IMR-90 (cell line): ENCODE data around the gene GATD1.

Experiments used
- BHLHE40 ChIP-seq: fragments of 150-350 bp; IDR thresholded peaks from 2 replicates; pipeline ENCODE4 v1.6.1; 2016; ENCODE audit warnings: mild to moderate bottlenecking, low read depth, low read length
- CEBPB ChIP-seq: IDR thresholded peaks from 2 replicates; pipeline ENCODE4 v1.6.1; 2012; ENCODE audit warnings: low read depth, low read length, improper control_type of control experiment
- CTCF ChIP-seq: conservative IDR thresholded peaks from 2 replicates; pipeline ENCODE4 v1.5.1; 2012; ENCODE audit warnings: mild to moderate bottlenecking, low read depth, low read length, improper control_type of control experiment
- ELK1 ChIP-seq: fragments of 150-350 bp; IDR thresholded peaks from 2 replicates; pipeline ENCODE4 v1.6.1; 2016; ENCODE audit warnings: low read depth, mild to moderate bottlenecking, low read length, moderate library complexity, borderline replicate concordance
- FOS ChIP-seq: fragments of 150-350 bp; IDR thresholded peaks from 2 replicates; pipeline ENCODE4 v1.6.1; 2016; ENCODE audit warnings: low read depth, low read length
- MAZ ChIP-seq: IDR thresholded peaks from 2 replicates; pipeline ENCODE4 v1.6.1; 2012; ENCODE audit warnings: low read depth, mild to moderate bottlenecking, low read length, improper control_type of control experiment, moderate library complexity, borderline replicate concordance
- MXI1 ChIP-seq: IDR thresholded peaks from 2 replicates; pipeline ENCODE4 v1.6.1; 2012; ENCODE audit warnings: low read depth, mild to moderate bottlenecking, low read length, moderate library complexity, borderline replicate concordance
- NFE2L2 ChIP-seq: fragments of 150-350 bp; IDR thresholded peaks from 2 replicates; pipeline ENCODE4 v1.6.1; 2016; ENCODE audit warnings: low read depth, mild to moderate bottlenecking, low read length
- POLR2A ChIP-seq: IDR thresholded peaks from 2 replicates; pipeline ENCODE4 v1.6.1; 2012; ENCODE audit warnings: mild to moderate bottlenecking, low read depth, low read length
- RAD21 ChIP-seq: IDR thresholded peaks from 2 replicates; pipeline ENCODE4 v1.6.1; 2012; ENCODE audit warnings: low read length, improper control_type of control experiment
- RFX5 ChIP-seq: IDR thresholded peaks from 2 replicates; pipeline ENCODE4 v1.8.0; 2012; ENCODE audit warnings: low read depth, mild to moderate bottlenecking, low read length, moderate library complexity
- SMC3 ChIP-seq: fragments of 150-350 bp; IDR thresholded peaks from 2 replicates; pipeline ENCODE4 v1.6.1; 2016; ENCODE audit warnings: low read depth, mild to moderate bottlenecking, antibody characterized with exemption, low read length, moderate library complexity
- TF ChIP-seq, protein P1 (sequence below): fragments of 150-350 bp; IDR thresholded peaks from 2 replicates; pipeline ENCODE4 v1.6.1; 2017; ENCODE audit warnings: mild to moderate bottlenecking, antibody characterized with exemption, low read length, low read depth

- no peak for TF ChIP-seq CTCF
- TF ChIP-seq BHLHE40: no peak
- TF ChIP-seq POLR2A: no peak
- TF ChIP-seq, protein P1, sequence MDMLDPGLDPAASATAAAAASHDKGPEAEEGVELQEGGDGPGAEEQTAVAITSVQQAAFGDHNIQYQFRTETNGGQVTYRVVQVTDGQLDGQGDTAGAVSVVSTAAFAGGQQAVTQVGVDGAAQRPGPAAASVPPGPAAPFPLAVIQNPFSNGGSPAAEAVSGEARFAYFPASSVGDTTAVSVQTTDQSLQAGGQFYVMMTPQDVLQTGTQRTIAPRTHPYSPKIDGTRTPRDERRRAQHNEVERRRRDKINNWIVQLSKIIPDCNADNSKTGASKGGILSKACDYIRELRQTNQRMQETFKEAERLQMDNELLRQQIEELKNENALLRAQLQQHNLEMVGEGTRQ: no peak
- TF ChIP-seq FOS: no peak
- TF ChIP-seq NFE2L2: no peak
- no peak for TF ChIP-seq MXI1
- no peak for TF ChIP-seq MAZ
- no peak for TF ChIP-seq CEBPB
- no peak for TF ChIP-seq RAD21
- TF ChIP-seq SMC3: no peak
- no peak for TF ChIP-seq ELK1
- TF ChIP-seq RFX5: no peak
These were observed 55.4 kb downstream of the GATD1 start for GRCh38 chr11:721741-722345.
